GM10266 (cell line): Measurements from ENCODE around the gene PIGQ.
A peak's percentile ranks its signal among the peaks of the same experiment; 100 is the strongest.

Experiments
- DNase-seq: peaks from one replicate; pipeline ENCODE4 v3.0.0; 2012; ENCODE audit errors: extremely low spot score
- CTCF ChIP-seq: IDR thresholded peaks from 2 replicates; pipeline ENCODE4 v1.5.1; 2012; ENCODE audit warnings: mild to moderate bottlenecking, low read depth; ENCODE audit not compliant: control insufficient read depth, insufficient read depth; ENCODE audit errors: missing control alignments

Gene PIGQ

GRCh38 chr16:588889-589657 is 19.3 kb downstream of the PIGQ start:
- TF ChIP-seq CTCF, result no peak
- peak; percentile 97 for DNase-seq

- TF ChIP-seq CTCF, result peak; percentile 34
- DNase-seq, result peak; percentile 100
Observed at GRCh38 chr16:589658-590187, 20.0 kb downstream of the PIGQ start, which contains the start of gene RAB40C. TSS of gene RAB40C (plus strand) at chr16:590066. CDS start at chr16:590292, 226 bp downstream.

- TF ChIP-seq CTCF, result peak; percentile 22
- no peak for DNase-seq
Observed at GRCh38 chr16:590188-590814, 20.5 kb downstream of the PIGQ start.

- no peak for TF ChIP-seq CTCF
- no peak for DNase-seq
Observed at GRCh38 chr16:590815-591200, 21.0 kb downstream of the PIGQ start.

- no peak for DNase-seq
- no peak for TF ChIP-seq CTCF
Observed at GRCh38 chr16:591231-591630, 21.5 kb downstream of the PIGQ start.

- TF ChIP-seq CTCF, result no peak
- no peak for DNase-seq
Observed at GRCh38 chr16:591892-592517, 22.2 kb downstream of the PIGQ start.
